Panc1 (cell line): ENCODE data around the gene UBQLN4. TPM values are rescaled to one million over a fixed set of nuclear protein-coding genes. Genes with fewer than 3 reads are reported as not detected.

Experiments used
- ATAC-seq: fragments of 200-7000 bp; cut with Tn5 transposase; 2 replicates; pipeline ENCODE4 v1.9.1; 2020; ENCODE audit warnings: mild to moderate bottlenecking, moderate library complexity
- BruUV-seq: library from RNA; stranded (reverse); fragments of 400-500 nt; replicated peaks from 2 replicates; lab custom pipeline; 2021; lab: Mats Ljungman, UMichigan
- CTCF ChIA-PET: fragments of 300-600 bp; sonication (Branson Sonifier 250); formaldehyde crosslinking; loops from one replicate; lab custom pipeline; 2022; ENCODE audit warnings: antibody characterized with exemption; lab: Charles Lee
- POLR2A ChIA-PET: fragments of 300-600 bp; sonication (Branson Sonifier 250); formaldehyde crosslinking; loops from one replicate; lab custom pipeline; 2022; ENCODE audit warnings: antibody characterized with exemption; lab: Charles Lee
- DNase-seq: peaks from one replicate; pipeline ENCODE4 v3.0.0-alpha.2; 2010; ENCODE audit warnings: low read depth, low spot score
- H3K27ac ChIP-seq: 2 replicates; pipeline ENCODE4 v1.5.1; 2011; ENCODE audit warnings: mild to moderate bottlenecking, low read length, inconsistent platforms
- H3K27me3 ChIP-seq: fragments of 200-500 bp; sonication (Bioruptor generic); 2 replicates; pipeline ENCODE4 v1.6.0; 2014; ENCODE audit warnings: low read length, inconsistent platforms; ENCODE audit not compliant: control insufficient read depth, insufficient read depth
- H3K36me3 ChIP-seq: fragments of 200-500 bp; sonication (Bioruptor generic); 2 replicates; pipeline ENCODE4 v1.5.1; 2014; ENCODE audit warnings: inconsistent platforms, mild to moderate bottlenecking, low read length, moderate library complexity; ENCODE audit not compliant: control insufficient read depth, insufficient read depth
- H3K4me1 ChIP-seq: 2 replicates; pipeline ENCODE4 v1.5.1; 2011; ENCODE audit warnings: inconsistent platforms, mild to moderate bottlenecking, low read length, moderate library complexity; ENCODE audit not compliant: control insufficient read depth, insufficient read depth
- H3K4me3 ChIP-seq, 2 experiments: 2 replicates each; pipeline ENCODE4 v1.5.1; 2011 to 2012; ENCODE audit warnings: low read depth in 2 of 2, low read length in 2 of 2, mild to moderate bottlenecking in 2 of 2, inconsistent platforms in 1 of 2, moderate library complexity in 1 of 2
- H3K9me3 ChIP-seq: fragments of 200-500 bp; sonication (Bioruptor generic); 2 replicates; pipeline ENCODE4 v1.5.1; 2014; ENCODE audit warnings: low read depth, mild to moderate bottlenecking, inconsistent platforms, low read length, moderate library complexity; ENCODE audit not compliant: control insufficient read depth, insufficient read depth
- CTCF ChIP-seq: fragments of 450-650 bp; IDR thresholded peaks from 2 replicates; pipeline ENCODE4 v1.5.1; 2017; ENCODE audit warnings: mild to moderate bottlenecking
- POLR2AphosphoS5 ChIP-seq: IDR thresholded peaks from 2 replicates; pipeline ENCODE4 v1.6.1; 2012; ENCODE audit warnings: mild to moderate bottlenecking, low read depth, low read length, moderate library complexity
- SIN3A ChIP-seq: IDR thresholded peaks from 2 replicates; pipeline ENCODE4 v1.6.1; 2012; ENCODE audit warnings: low read depth, mild to moderate bottlenecking, low read length, moderate library complexity, borderline replicate concordance; ENCODE audit not compliant: insufficient read depth
- TCF7L2 ChIP-seq: IDR thresholded peaks from 2 replicates; pipeline ENCODE4 v1.6.1; 2011; ENCODE audit warnings: mild to moderate bottlenecking, low read depth, low read length, inconsistent platforms
- in situ Hi-C: cut with HindIII; loops from 2 replicates; pipeline ENCODE4 v1.10.0; 2016; ENCODE audit warnings: low sequenced_read_pairs, low pct_unique_long_range_greater_than_20kb
- intact Hi-C: fragments of 100-400 bp; cut with micrococcal nuclease; formaldehyde crosslinking; loops from one replicate; pipeline ENCODE4 v1.10.0; 2022; ENCODE audit not compliant: unreplicated experiment
- total RNA-seq: library from RNA; stranded (reverse); gene quantifications from one replicate; pipeline ENCODE4 v1.2.1, GENCODE V29; 2021; ENCODE audit not compliant: unreplicated experiment
- TF ChIP-seq, protein P1 (sequence below), 2 experiments: IDR thresholded peaks; 2 replicates each; pipeline ENCODE4 v1.6.1; 2011 to 2012; ENCODE audit warnings: low read depth in 2 of 2, control low read depth in 1 of 2, low read length in 1 of 2, mild to moderate bottlenecking in 1 of 2, moderate library complexity in 1 of 2; ENCODE audit not compliant: insufficient read depth in 1 of 2

UBQLN4 gene
- total RNA-seq, 1 experiment from 2014 or later: 60.0 TPM

- in situ Hi-C loops: no loop called here
Measured at GRCh38 chr1:155996166-155996565, 57.4 kb downstream of the UBQLN4 start.

DNA sequence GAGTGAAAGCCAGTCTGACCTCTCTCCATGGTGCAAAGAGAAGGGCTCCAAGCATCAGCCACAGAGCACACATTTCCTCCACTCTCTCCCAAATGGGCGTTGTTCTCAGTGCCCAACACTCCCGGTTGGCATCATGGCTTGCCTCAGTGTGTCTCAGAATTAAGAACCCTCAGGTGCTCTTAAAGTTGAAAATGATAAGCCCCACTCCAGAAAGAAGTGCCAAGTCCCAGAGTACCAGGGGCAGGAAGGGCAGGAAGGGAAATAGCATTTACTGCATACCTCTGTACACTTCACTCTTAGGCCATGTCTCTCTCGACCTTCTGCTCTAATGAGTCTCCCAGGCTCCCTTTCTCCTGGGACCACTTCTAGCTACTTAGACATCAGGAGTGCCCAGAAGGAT is 60.0 kb downstream of the UBQLN4 start:
- Histone ChIP-seq H3K4me1 (peaks cover 6% of the 10 kb centered on the region; the same call in 1 of the 2 replicates), H3K36me3 (no peaks in the 10 kb centered on the region), H3K9me3 (no peaks in the 10 kb centered on the region), H3K27me3 (no peaks in the 10 kb centered on the region), H3K4me3 (no peak overlapping the region), H3K27ac (no peak overlapping the region)
- BruUV-seq: no TSS peak
- TF ChIP-seq, protein P1, sequence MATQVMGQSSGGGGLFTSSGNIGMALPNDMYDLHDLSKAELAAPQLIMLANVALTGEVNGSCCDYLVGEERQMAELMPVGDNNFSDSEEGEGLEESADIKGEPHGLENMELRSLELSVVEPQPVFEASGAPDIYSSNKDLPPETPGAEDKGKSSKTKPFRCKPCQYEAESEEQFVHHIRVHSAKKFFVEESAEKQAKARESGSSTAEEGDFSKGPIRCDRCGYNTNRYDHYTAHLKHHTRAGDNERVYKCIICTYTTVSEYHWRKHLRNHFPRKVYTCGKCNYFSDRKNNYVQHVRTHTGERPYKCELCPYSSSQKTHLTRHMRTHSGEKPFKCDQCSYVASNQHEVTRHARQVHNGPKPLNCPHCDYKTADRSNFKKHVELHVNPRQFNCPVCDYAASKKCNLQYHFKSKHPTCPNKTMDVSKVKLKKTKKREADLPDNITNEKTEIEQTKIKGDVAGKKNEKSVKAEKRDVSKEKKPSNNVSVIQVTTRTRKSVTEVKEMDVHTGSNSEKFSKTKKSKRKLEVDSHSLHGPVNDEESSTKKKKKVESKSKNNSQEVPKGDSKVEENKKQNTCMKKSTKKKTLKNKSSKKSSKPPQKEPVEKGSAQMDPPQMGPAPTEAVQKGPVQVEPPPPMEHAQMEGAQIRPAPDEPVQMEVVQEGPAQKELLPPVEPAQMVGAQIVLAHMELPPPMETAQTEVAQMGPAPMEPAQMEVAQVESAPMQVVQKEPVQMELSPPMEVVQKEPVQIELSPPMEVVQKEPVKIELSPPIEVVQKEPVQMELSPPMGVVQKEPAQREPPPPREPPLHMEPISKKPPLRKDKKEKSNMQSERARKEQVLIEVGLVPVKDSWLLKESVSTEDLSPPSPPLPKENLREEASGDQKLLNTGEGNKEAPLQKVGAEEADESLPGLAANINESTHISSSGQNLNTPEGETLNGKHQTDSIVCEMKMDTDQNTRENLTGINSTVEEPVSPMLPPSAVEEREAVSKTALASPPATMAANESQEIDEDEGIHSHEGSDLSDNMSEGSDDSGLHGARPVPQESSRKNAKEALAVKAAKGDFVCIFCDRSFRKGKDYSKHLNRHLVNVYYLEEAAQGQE (IDR thresholded peaks at IDR 0.05; ENCODE audit: insufficient read depth in 1 of 2, low read depth in 2 of 2, low read length in 1 of 2): no peak
- no peak for TF ChIP-seq POLR2AphosphoS5
- TF ChIP-seq CTCF: no peak
- no peak for TF ChIP-seq SIN3A
- TF ChIP-seq TCF7L2: no peak
- ChIA-PET CTCF (interaction anchor here (0.7 kb wide), 1 partner anchor 55 kb away, joined by 8 read pairs; no protein-coding TSS in a partner anchor), POLR2A (no interaction called here)
- ATAC-seq (no peak), DNase-seq (no peak)
- intact Hi-C loops (no loop called here), in situ Hi-C loops (no loop called here)

More at GRCh38 chr1:155996166-155996565, 57.4 kb downstream of the UBQLN4 start:
- Histone ChIP-seq H3K9me3 (no peaks in the 10 kb centered on the region), H3K4me3 (no peak overlapping the region), H3K4me1 (peaks cover 10% of the 10 kb centered on the region), H3K36me3 (no peaks in the 10 kb centered on the region), H3K27me3 (no peaks in the 10 kb centered on the region), H3K27ac (no peak overlapping the region)
- intact Hi-C loops: no loop called here
- BruUV-seq: no TSS peak
- CTCF ChIA-PET: no interaction called here
- POLR2A ChIA-PET: interaction anchor here (0.6 to 0.7 kb wide), 2 partner anchors 20 to 139 kb away, joined by 3 to 13 read pairs; no protein-coding TSS in a partner anchor
- DNase-seq (no peak), ATAC-seq (no peak)
- no peak for TF ChIP-seq CTCF
- TF ChIP-seq POLR2AphosphoS5: no peak
- TF ChIP-seq, protein P1 (IDR thresholded peaks at IDR 0.05; ENCODE audit: insufficient read depth in 1 of 2, low read depth in 2 of 2, low read length in 1 of 2): no peak
- no peak for TF ChIP-seq SIN3A
- TF ChIP-seq TCF7L2: no peak
